NCI-H2196 (cell line): Measurements from ENCODE around the gene PTPN3.

Experiments
- DNase-seq: peaks from one replicate; lab custom pipeline; 2025; ENCODE audit not compliant: unreplicated experiment; lab: John Stamatoyannopoulos, UW

The PTPN3 gene

GRCh38 chr9:109427886-109428285 is 70.2 kb downstream of the PTPN3 start:
- no peak for DNase-seq

- no peak for DNase-seq
These were observed 71.3 kb downstream of the PTPN3 start for GRCh38 chr9:109426626-109427402.

GRCh38 chr9:109424618-109425017 is 73.5 kb downstream of the PTPN3 start:
- DNase-seq, result no peak

- no peak for DNase-seq
These were observed 74.2 kb downstream of the PTPN3 start for GRCh38 chr9:109423877-109424276.

GRCh38 chr9:109422641-109423040 is 75.5 kb downstream of the PTPN3 start:
- no peak for DNase-seq

DNA sequence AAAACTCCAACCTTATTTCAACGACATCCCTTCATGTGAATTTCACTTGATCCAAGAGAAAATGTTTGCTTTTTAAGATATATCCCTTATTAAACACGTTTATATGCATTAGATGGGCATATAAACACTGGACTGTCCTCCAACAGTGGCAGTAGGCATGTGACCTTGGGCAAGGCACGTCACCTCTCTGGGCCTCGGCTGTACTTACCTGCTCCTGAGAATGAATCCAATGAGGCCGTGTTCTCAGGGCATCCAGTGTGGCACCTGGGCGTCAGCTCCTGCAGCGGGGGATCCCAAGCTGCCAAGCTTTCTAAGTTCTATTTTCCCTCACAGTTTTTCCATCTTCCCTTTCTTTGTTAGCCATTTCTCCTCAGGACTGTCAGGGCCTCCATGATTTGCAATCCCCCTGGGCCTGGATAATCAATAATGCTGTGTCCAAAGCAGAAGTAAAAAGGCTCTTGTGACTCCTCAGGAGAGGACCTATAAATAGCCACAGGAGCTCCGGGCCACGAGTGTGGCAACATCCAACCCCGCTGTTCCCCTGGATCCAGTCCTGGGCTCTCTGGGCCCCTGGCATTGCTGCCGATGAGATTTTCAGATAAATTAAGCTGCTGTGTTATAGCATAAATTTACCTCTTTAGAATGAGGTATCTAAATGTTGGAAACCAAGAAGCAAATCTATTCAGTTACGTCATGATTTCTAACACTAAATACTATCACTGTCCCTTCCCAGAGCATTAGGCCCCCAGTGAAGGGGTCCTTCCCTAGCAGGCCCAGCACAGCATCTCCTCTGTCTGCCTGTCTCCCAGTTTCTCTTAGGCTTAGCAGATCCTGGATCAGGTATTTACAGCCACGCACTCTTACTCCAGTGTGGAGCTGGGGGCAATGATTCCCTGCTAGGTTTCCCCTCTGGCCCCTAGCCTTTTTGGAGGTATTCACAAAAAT is 76.8 kb downstream of the PTPN3 start:
- DNase-seq, result no peak

GRCh38 chr9:109419531-109419930 is 78.6 kb downstream of the PTPN3 start:
- no peak for DNase-seq

GRCh38 chr9:109418827-109419226 is 79.3 kb downstream of the PTPN3 start:
- no peak for DNase-seq

DNA sequence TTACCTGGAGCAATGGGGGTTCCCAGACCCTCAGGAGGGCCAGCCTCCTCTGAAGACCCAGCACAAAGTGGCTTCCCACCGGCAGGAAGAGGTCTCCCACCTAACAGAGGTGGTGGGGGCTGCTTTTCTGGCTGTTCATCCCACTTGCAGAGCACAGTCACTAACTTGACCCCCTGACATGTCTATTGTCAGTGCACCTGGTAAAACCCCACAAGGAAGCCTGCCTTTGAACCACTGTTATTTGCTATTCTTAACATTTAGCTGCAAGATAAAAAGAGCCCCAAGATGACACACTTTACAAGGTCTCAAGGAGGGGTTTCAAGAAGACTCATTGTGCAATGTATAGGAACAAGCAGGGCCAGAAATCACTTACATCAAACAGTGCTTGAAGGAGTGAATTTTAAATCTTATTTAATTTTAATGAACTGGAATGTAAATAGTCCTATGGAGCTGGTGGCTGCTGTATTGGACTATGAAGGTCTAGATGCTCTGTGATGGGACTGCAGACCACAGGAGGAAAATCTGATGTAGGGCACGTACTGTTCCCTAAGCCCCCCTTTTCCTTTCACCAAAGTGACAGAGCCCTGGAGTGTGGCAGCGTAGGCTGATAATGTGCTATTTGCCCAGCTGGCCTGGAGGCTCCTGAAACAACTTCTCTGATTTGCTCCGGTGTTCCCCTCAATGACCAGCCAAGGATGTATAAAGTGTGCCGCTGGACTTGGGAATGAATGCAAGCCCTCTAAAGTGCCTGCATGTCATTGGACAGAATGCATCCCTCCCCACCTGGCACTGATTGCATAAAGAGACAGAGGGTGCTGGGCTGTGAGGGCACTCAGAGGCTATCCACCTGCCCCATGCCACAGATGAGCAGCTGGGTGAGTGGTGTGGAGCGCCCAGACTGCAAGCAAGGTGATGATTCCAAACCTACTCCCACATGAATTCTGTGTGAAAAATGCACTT is 80.2 kb downstream of the PTPN3 start:
- no peak for DNase-seq

DNA sequence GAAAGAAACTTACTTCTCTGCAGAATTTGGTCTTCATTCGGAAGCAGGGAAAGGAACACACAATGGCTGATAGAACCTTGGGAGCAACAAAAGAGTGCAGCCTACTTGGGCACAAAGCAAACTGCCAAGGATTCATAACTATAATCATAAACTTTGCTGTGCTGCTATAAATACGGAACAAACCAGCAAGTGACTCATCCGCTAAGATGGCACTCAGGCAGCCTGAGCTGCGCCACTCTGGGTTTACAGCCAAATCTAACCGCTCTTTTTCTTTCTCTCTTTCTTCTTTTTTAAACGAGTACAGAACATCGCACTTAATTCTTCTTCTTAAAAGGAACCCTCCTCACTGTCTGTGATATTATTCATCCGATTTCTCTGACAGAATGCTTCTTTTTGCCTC is 81.1 kb downstream of the PTPN3 start:
- no peak for DNase-seq

- no peak for DNase-seq
These were observed 81.9 kb downstream of the PTPN3 start for GRCh38 chr9:109416135-109416706.

DNA sequence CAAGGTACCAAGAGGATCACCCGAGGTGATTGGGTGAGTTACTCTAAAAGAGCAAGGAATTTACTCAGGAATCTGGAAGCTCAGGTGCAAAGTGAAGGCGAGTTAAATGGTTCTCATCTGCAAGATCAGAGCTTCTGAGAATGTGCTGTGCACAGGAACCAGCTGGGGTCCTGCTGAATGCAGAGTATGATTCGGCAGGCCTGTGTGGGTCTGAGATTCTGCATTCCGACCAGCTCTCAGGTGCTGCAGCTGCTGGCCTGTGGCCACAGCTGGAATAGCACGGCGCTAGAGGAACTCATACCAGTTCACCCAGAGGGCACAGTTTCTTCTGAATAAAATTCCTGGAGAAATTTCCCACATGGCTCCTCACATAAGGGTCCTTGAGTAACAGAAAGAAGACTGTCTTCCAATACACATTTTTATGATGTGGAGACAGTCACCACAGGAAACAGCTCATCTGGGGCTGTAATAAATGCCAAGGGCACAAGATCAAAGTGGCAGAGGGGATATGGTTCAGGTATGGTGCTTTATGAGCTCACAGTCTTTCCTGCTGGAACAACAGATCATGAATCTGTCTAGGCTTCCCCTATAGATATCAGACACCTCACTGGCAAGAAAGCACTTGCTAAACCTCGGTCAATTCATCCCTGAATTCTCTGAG is 83.9 kb downstream of the PTPN3 start:
- no peak for DNase-seq

DNA sequence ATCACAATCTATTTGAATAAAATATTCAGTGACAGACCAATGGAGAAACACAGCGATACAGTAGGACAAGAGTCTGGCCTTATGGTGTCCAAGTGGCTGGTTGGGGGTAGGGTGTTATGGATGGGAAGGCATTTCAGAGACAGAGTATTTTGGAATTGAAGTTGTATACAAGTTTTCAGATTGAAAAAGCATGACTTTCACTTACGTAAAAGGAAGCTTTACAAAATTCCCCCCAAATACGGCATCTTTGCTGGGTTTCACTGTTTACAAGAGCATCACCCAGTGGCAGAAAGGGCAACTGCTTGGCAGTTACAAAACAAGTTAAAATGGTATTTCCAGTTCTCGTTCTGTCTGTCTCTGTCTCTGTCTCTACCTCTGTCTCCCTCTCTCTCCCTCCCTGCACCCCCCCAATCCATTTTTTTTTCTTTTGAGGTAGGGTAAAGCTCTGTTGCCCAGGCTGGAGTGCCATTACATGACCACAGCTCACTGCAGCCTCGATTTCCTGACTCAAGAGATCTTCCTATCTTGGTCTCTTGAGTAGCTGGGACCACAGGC is 86.2 kb downstream of the PTPN3 start:
- DNase-seq, result peak; percentile 5

DNA sequence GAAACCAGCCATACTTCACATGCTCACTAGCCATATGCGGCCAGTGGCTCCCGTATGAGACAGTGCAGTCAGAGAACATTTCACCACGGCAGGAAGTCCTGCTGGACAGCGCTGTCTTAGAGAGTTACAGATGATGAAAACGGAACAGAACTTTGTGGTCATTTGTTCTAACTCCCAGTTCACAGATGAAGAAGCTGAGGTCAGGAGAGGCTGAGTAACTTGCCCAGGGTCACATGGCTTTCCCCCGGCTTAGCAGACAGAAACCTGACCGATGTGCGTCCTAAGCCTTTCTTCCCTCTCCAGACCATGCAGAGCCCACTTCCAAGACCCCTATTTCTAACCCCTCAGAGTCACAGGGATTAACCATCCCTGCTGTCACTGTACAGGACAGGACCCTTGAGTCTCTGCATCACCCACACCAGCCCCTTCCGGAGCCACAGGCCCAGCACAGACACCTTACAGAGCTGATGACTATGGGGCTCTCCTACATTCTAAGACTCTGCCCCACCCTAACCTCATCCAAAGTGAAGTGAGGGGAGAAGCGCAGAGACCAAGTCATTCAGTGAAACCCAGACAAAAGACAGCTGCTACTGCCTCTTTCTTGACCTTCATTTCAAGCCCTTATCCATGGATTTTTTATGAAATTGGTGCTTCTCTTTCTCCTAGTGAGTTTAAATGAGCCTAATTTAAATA is 86.9 kb downstream of the PTPN3 start:
- DNase-seq, result no peak

DNA sequence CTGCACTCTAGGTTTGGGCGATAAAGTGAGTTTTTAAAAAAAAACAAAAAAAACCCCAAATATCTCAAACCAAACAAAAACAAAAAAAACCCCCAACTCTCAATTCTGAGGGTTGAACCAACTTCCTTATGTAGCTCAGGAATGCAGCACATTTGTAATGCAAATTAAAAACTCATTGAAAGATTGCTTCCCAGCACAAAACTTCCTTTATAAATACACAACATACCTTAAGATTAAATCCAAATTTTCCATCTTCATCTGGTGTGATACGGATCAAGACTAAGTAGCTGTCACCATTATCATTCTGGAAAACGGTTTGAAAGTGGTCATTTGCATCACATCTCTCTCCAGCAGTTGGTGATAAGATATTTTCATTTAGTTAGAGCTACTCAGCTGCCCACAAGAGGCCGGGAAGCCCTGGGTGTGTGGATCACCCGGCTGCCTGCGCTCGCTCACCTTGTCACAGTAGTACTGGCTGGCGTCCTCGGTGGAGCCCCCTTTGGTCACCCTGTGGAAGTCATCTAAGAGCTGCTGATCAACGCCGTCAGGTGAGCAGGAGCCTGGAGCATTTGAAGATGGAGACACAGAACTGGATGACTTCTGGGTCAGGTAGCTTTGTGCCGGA is 88.2 kb downstream of the PTPN3 start:
- DNase-seq, result no peak

DNA sequence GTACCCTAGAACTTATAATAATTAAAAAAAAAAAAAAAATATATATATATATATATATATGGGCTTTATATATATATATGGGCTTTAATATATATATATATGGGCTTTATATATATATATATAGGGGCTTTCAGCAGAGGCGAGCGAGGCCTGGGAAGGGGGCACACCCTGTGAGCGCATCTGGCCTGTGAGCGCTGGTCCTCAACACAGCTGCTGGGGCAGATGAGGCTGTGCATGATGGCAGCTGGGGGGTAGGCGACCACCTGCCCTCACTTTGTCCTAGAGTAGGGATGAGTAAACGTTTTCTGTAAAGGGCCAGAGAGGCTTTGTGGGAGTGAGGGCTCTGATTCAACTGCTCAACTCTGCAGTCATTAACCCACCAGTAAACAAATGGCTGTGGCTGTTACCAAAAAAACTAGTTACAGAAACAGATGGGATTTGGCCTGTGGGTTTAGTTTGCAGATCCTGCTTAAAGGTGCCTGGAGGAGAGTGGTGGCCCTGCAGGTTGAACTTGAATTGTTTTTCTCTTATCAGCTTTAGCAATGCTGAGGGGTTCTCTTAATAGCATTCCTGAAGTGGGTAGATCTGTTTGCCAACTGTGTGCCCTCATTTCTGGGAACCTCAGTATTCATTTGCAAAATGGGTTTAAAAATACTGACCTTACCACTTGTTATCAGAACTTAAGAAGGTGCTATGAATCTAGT is 89.2 kb downstream of the PTPN3 start:
- DNase-seq, result no peak

DNA sequence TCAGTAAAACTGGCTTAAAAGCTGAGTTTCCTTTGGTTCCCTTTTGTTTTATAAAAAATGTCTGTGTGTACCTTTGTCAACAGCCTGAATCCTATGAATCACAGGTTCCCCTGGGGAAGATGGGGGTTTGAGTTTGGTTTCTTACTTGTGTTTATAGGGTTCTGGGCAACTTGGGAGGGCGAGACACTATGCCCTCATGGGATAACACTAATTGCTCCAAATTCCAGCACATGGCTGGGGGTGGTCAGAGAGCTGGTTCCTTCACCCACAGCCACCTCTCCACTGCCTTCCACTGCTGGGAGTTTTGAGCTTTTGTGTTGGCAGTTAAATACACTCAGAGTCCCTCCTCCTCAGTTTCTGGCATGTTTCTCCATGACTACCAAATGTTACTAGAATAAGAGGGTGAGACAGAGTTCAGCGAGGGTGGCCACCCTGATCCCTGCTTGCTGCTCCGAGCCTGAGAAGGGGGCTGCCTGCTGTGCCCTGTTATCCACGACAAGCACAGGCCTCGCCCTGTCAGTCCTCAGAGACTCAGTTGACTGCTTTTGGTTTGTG is 94.3 kb downstream of the PTPN3 start:
- no peak for DNase-seq

- DNase-seq, result no peak
These were observed 95.0 kb downstream of the PTPN3 start for GRCh38 chr9:109403116-109403515.
